GM12878 (cell line): ENCODE results near the gene CELA3B. TPM values are rescaled to one million over a fixed set of nuclear protein-coding genes. Genes with fewer than 3 reads are reported as not detected.

Experiments used
- ETV6 ChIP-seq, 2 experiments: fragments of 450-650 bp in 1 of 2; IDR thresholded peaks in 1 of 2; conservative IDR thresholded peaks in 1 of 2; 2 replicates each; pipeline ENCODE4 v1.6.1; 2014; ENCODE audit warnings: antibody characterized with exemption in 1 of 2, borderline replicate concordance in 1 of 2, low read depth in 1 of 2, mild to moderate bottlenecking in 1 of 2, moderate library complexity in 1 of 2
- FOXK2 ChIP-seq: fragments of 450-650 bp; IDR thresholded peaks from 2 replicates; pipeline ENCODE4 v1.6.1; 2017; ENCODE audit warnings: mild to moderate bottlenecking, moderate library complexity
- IKZF1 ChIP-seq: fragments of 450-650 bp; conservative IDR thresholded peaks from 2 replicates; pipeline ENCODE4 v1.6.1; 2017; ENCODE audit warnings: antibody characterized with exemption, mild to moderate bottlenecking
- IKZF2 ChIP-seq, 2 experiments: fragments of 450-650 bp; IDR thresholded peaks; 2 replicates each; pipeline ENCODE4 v1.6.1; 2017; ENCODE audit warnings: mild to moderate bottlenecking in 2 of 2, moderate library complexity in 2 of 2
- PML ChIP-seq: IDR thresholded peaks from 2 replicates; pipeline ENCODE4 v1.6.1; 2012; ENCODE audit warnings: low read length, inconsistent platforms
- SMARCA5 ChIP-seq: fragments of 450-650 bp; IDR thresholded peaks from 2 replicates; pipeline ENCODE4 v1.6.1; 2017; ENCODE audit warnings: mild to moderate bottlenecking
- STAT1 ChIP-seq: fragments of 450-650 bp; conservative IDR thresholded peaks from 2 replicates; pipeline ENCODE4 v1.6.1; 2014; ENCODE audit warnings: antibody characterized with exemption, mild to moderate bottlenecking
- TARDBP ChIP-seq: IDR thresholded peaks from 2 replicates; pipeline ENCODE4 v1.6.1; 2016; ENCODE audit warnings: borderline replicate concordance
- ZBED1 ChIP-seq: IDR thresholded peaks from 2 replicates; pipeline ENCODE4 v1.6.1; 2016; ENCODE audit warnings: borderline replicate concordance
- ZSCAN29 ChIP-seq: fragments of 450-650 bp; IDR thresholded peaks from 2 replicates; pipeline ENCODE4 v1.6.1; 2017; ENCODE audit warnings: mild to moderate bottlenecking, moderate library complexity
- polyA plus RNA-seq, 11 experiments: library from polyadenylated mRNA; depleted of rRNA in 4 of 11; unstranded in 6 of 11; stranded (reverse) in 5 of 11; fragments of >200 nt; fragmentation: Nextera tagmentation in 4 of 11; fragmentation: Illumina TruSeq in 1 of 11; extraction: Ambion mirVana in 4 of 11; extraction: Trizol in 1 of 11; gene quantifications; 1 replicate in 1 of 11; 2 replicates in 10 of 11; pipeline versions ENCODE4 v1.2.1 to v1.2.3, GENCODE V29; 2011 to 2016; ENCODE audit warnings: inconsistent platforms in 2 of 11, missing spikeins in 2 of 11, low read depth in 1 of 11
- total RNA-seq, 4 experiments: library from RNA; depleted of rRNA in 3 of 4; stranded (reverse); fragments of >200 nt in 3 of 4; fragmentation: Illumina TruSeq in 1 of 4; extraction: Trizol in 1 of 4; gene quantifications; 2 replicates each; pipeline versions ENCODE4 v1.2.1 to v1.2.3, GENCODE V29; 2013 to 2021
- TF ChIP-seq, protein P1 (sequence below): fragments of 450-650 bp; IDR thresholded peaks from 2 replicates; pipeline ENCODE4 v1.6.1; 2016; ENCODE audit warnings: mild to moderate bottlenecking
- TF ChIP-seq, protein P2 (sequence below): fragments of 450-650 bp; IDR thresholded peaks from 2 replicates; pipeline ENCODE4 v1.6.1; 2014; ENCODE audit warnings: mild to moderate bottlenecking
- TF ChIP-seq, protein P3 (sequence below): fragments of 450-650 bp; IDR thresholded peaks from 2 replicates; pipeline ENCODE4 v1.6.1; 2016; ENCODE audit warnings: mild to moderate bottlenecking, moderate library complexity, borderline replicate concordance
- TF ChIP-seq, protein P4 (sequence below): IDR thresholded peaks from 2 replicates; pipeline ENCODE4 v1.6.1; 2012; ENCODE audit warnings: improper control_type of control experiment, low read depth, low read length; ENCODE audit not compliant: insufficient replicate concordance
- TF ChIP-seq, protein P5 (sequence below): fragments of 450-650 bp; IDR thresholded peaks from 2 replicates; pipeline ENCODE4 v1.6.1; 2017; ENCODE audit warnings: mild to moderate bottlenecking

Gene CELA3B
- total and polyA plus RNA-seq, 10 of the 15 experiments (the other 5 are each of a cell fraction or from before 2014, with no cell fraction given) = 4.1 TPM; not detected in 9

DNA sequence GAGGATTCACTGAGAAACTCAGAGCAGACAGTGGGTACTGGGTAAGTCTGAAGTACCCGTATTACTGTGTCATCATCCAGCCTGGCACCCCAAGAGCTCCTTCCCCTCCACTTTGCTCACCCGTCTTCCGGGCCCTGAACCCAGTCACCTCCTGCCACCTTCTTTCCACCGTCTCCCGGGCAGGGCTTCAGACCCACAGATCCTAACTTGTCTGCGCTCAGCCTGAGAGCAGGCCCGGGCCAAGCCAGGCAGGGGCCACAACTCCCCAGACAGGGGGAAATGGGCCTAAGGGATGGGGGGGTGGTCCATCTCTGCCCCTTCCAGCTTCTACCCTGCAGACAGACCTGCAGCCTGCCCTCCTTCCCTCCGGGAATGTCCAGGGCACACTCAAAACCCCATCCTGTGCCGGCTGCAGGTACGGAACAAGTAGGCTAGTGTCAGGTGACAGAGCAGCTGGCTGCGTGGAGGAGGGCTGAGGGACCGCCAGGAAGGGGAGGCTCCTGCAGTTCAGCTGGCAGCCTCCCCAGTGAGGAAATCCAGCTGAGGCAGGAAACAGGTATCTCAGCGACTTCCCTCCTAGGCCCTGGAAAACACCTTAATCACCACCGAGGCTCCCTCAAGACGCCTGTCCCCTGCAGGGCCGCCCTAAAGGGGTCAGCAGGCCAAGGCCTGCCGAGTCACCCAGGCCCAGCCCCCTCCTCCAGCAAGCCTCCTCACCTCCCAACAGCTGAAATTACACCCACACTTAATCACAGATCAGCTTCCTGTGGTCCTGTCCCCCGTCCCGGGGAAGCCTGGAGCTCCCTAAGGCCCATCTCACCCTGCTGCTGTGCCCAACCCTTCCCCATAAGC lies 43.2 kb upstream of the CELA3B start (continued):
- TF ChIP-seq, protein P1, sequence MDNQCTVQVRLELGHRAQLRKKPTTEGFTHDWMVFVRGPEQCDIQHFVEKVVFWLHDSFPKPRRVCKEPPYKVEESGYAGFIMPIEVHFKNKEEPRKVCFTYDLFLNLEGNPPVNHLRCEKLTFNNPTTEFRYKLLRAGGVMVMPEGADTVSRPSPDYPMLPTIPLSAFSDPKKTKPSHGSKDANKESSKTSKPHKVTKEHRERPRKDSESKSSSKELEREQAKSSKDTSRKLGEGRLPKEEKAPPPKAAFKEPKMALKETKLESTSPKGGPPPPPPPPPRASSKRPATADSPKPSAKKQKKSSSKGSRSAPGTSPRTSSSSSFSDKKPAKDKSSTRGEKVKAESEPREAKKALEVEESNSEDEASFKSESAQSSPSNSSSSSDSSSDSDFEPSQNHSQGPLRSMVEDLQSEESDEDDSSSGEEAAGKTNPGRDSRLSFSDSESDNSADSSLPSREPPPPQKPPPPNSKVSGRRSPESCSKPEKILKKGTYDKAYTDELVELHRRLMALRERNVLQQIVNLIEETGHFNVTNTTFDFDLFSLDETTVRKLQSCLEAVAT = peak; percentile 19; the same call in 1 of the 2 replicates
- TF ChIP-seq ZSCAN29 (no peak), IKZF2 (IDR thresholded peaks at IDR 0.05) (peak in 1 of 2 experiments; percentile 11; a peak in 1 of 4 replicates), PML (no peak), STAT1 (no peak), SMARCA5 (no peak), IKZF1 (peak; percentile 28), ZBED1 (no peak), TARDBP (no peak), FOXK2 (no peak), ETV6 (conservative IDR thresholded peaks at IDR 0.05 in 1 of 2, IDR thresholded peaks at IDR 0.05 in 1 of 2; ENCODE audit: borderline replicate concordance in 1 of 2, low read depth in 1 of 2) (no peak)
- TF ChIP-seq, protein P2, sequence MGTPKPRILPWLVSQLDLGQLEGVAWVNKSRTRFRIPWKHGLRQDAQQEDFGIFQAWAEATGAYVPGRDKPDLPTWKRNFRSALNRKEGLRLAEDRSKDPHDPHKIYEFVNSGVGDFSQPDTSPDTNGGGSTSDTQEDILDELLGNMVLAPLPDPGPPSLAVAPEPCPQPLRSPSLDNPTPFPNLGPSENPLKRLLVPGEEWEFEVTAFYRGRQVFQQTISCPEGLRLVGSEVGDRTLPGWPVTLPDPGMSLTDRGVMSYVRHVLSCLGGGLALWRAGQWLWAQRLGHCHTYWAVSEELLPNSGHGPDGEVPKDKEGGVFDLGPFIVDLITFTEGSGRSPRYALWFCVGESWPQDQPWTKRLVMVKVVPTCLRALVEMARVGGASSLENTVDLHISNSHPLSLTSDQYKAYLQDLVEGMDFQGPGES = no peak
- TF ChIP-seq, protein P3, sequence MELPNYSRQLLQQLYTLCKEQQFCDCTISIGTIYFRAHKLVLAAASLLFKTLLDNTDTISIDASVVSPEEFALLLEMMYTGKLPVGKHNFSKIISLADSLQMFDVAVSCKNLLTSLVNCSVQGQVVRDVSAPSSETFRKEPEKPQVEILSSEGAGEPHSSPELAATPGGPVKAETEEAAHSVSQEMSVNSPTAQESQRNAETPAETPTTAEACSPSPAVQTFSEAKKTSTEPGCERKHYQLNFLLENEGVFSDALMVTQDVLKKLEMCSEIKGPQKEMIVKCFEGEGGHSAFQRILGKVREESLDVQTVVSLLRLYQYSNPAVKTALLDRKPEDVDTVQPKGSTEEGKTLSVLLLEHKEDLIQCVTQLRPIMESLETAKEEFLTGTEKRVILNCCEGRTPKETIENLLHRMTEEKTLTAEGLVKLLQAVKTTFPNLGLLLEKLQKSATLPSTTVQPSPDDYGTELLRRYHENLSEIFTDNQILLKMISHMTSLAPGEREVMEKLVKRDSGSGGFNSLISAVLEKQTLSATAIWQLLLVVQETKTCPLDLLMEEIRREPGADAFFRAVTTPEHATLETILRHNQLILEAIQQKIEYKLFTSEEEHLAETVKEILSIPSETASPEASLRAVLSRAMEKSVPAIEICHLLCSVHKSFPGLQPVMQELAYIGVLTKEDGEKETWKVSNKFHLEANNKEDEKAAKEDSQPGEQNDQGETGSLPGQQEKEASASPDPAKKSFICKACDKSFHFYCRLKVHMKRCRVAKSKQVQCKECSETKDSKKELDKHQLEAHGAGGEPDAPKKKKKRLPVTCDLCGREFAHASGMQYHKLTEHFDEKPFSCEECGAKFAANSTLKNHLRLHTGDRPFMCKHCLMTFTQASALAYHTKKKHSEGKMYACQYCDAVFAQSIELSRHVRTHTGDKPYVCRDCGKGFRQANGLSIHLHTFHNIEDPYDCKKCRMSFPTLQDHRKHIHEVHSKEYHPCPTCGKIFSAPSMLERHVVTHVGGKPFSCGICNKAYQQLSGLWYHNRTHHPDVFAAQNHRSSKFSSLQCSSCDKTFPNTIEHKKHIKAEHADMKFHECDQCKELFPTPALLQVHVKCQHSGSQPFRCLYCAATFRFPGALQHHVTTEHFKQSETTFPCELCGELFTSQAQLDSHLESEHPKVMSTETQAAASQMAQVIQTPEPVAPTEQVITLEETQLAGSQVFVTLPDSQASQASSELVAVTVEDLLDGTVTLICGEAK = no peak
- TF ChIP-seq, protein P4, sequence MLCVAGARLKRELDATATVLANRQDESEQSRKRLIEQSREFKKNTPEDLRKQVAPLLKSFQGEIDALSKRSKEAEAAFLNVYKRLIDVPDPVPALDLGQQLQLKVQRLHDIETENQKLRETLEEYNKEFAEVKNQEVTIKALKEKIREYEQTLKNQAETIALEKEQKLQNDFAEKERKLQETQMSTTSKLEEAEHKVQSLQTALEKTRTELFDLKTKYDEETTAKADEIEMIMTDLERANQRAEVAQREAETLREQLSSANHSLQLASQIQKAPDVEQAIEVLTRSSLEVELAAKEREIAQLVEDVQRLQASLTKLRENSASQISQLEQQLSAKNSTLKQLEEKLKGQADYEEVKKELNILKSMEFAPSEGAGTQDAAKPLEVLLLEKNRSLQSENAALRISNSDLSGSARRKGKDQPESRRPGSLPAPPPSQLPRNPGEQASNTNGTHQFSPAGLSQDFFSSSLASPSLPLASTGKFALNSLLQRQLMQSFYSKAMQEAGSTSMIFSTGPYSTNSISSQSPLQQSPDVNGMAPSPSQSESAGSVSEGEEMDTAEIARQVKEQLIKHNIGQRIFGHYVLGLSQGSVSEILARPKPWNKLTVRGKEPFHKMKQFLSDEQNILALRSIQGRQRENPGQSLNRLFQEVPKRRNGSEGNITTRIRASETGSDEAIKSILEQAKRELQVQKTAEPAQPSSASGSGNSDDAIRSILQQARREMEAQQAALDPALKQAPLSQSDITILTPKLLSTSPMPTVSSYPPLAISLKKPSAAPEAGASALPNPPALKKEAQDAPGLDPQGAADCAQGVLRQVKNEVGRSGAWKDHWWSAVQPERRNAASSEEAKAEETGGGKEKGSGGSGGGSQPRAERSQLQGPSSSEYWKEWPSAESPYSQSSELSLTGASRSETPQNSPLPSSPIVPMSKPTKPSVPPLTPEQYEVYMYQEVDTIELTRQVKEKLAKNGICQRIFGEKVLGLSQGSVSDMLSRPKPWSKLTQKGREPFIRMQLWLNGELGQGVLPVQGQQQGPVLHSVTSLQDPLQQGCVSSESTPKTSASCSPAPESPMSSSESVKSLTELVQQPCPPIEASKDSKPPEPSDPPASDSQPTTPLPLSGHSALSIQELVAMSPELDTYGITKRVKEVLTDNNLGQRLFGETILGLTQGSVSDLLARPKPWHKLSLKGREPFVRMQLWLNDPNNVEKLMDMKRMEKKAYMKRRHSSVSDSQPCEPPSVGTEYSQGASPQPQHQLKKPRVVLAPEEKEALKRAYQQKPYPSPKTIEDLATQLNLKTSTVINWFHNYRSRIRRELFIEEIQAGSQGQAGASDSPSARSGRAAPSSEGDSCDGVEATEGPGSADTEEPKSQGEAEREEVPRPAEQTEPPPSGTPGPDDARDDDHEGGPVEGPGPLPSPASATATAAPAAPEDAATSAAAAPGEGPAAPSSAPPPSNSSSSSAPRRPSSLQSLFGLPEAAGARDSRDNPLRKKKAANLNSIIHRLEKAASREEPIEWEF = no peak
- TF ChIP-seq, protein P5, sequence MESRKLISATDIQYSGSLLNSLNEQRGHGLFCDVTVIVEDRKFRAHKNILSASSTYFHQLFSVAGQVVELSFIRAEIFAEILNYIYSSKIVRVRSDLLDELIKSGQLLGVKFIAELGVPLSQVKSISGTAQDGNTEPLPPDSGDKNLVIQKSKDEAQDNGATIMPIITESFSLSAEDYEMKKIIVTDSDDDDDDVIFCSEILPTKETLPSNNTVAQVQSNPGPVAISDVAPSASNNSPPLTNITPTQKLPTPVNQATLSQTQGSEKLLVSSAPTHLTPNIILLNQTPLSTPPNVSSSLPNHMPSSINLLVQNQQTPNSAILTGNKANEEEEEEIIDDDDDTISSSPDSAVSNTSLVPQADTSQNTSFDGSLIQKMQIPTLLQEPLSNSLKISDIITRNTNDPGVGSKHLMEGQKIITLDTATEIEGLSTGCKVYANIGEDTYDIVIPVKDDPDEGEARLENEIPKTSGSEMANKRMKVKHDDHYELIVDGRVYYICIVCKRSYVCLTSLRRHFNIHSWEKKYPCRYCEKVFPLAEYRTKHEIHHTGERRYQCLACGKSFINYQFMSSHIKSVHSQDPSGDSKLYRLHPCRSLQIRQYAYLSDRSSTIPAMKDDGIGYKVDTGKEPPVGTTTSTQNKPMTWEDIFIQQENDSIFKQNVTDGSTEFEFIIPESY = no peak
